HG02938 (cell line): ENCODE measurements around the gene OXSR1.
A peak's percentile ranks its signal among the peaks of the same experiment; 100 is the strongest.
"Not testable (repeated sequence)": the region's sequence is repeated elsewhere in the genome, so short reads cannot be mapped to it uniquely, and the experiment has no call there.

Source experiments
- ATAC-seq: cut with Tn5 transposase; IDR thresholded peaks from one replicate; pipeline ENCODE4 v1.9.1; 2021; ENCODE audit warnings: mild to moderate bottlenecking, moderate library complexity; ENCODE audit not compliant: unreplicated experiment

The OXSR1 gene

DNA sequence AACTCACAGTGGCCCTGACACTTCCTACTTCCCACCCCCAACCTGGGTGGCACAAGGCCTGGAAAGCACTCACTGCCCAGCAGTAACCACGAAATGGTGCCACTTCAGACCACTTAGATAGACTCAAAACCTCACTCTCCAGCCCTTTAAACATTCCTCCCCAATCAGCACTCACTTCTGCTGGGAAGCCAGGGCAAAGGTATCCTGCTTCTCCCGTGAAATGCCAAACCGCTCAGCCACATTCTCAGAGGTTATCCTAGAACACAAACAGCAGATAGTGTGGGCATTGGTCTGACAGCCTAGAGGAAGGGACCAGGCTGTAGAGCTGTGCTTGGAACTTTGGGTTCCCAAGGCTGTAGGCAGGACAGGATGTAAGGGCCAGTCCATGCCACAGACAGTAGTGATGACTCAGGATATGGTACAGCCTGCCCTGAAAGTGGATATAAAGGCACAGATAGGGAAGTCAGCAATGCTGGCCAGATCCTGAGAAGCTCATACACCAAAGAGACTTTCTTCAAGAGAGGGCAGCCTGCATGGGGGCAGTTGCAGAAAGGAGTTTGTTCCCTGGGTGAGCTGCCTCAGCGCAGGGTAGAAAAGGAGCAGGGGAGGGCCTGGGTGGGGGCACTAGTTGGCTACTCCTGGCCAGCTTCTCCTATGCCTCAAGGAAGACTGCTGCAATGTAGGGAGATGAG is 37.6 kb upstream of the OXSR1 start:
- no peak for ATAC-seq

DNA sequence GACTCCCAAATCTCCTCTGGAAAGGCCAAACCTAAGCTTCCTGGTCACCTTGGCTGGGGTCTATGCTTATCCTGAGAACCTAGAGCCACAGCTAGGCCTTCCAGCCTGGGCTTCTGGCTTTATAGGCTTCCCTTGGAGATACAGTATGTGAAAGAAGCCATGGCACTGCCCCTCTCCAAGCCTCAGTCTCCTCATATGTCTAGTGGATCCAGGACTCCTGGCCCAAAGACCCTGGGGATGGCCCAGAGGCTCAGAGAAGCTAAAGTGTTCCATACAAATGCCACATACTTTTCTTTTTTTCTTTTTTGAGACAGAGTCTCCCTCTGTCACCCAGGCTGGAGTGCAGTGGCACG is 37.1 kb upstream of the OXSR1 start:
- ATAC-seq = no peak

DNA sequence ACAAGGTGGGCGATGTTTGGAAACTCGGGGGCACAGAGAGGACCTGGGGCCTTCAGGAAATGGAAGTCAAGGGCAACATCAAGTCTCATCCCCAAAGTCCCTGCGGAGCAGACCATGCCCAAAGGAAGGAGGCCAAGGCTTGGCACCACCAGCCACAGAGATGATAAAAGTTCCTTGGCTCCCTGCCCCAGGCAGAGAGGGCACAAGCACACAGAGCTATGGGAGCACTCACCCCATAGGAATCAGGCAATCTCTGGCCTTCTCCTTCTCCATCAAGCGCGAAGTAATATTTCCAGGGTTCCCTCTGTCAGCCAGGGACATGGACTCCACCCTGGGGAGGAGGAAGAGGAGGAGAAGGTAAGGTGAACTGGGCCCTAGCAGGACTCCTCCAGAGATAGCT is 36.3 kb upstream of the OXSR1 start:
- no peak for ATAC-seq

DNA sequence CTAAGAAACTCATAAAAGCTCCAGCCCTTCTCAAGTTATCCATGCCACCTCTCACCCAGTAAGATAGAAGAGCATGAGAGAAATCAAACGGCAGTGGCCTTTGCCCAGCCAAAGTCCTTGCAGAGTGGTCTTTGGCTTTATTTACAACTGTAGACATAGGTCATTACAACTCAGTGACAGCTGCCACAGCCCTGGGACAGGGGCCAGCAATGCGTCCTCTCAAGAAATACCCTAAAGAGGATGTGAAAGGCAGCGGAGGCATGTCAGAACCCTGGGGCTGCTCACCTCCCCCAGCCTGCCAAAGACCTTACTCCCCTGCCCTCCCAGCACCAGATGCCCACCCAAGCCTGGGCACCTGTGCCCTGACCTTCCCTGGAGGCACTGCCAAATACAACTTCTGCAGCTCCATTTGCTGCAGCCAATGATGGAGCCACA is 34.7 kb upstream of the OXSR1 start:
- no peak for ATAC-seq

DNA sequence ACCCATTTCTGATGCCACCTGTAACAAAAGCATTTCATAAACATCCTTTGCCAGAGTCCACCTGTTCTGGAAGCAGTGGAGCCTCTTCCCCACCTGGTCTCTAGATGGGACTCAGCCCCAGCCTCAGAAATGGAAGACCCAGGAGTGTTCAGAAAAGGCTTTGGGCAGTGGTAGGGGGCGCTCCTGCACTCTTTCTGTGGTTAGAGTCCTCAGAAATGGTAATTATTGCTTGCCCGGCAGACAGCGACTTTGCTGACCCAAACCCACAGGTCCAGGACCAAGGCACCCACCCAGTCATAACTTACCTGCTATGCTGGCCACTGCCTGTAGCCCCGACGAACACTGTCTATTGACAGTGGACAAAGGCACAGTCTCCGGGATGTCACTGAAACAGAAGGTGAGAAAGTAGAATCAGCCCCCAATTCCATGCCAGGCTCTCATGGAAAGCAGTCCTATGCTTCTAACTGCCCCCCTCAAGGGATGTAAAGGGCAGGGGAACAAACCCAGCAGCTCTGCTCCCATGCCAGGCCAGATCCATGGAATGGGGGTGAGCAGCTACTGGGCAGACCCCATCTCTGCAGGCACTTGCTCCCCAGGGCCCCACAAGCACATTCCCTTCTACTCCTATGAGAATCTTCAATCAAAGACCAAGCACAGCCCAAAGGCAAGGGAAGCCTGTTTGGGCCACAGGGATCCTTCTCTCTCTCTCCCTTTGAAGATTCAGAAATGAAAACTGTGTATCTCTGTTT is 33.5 kb upstream of the OXSR1 start:
- ATAC-seq = no peak

DNA sequence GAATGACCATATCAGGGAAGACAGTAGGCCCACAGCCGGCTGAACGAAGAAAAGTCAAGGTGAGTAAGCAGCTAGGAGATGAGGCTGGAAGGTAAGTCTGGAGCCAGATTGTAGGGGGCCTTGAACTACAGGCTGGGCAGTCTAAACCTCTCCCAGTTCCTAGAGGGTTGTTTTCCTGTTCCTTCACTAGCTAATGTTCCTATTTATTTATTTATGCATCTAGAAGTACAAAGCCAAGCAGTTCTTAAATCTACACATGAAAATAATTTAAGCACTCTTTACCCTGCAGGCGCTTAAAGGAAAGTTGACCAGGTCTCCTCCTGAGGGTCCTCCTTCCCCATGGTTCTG is 32.2 kb upstream of the OXSR1 start:
- no peak for ATAC-seq

DNA sequence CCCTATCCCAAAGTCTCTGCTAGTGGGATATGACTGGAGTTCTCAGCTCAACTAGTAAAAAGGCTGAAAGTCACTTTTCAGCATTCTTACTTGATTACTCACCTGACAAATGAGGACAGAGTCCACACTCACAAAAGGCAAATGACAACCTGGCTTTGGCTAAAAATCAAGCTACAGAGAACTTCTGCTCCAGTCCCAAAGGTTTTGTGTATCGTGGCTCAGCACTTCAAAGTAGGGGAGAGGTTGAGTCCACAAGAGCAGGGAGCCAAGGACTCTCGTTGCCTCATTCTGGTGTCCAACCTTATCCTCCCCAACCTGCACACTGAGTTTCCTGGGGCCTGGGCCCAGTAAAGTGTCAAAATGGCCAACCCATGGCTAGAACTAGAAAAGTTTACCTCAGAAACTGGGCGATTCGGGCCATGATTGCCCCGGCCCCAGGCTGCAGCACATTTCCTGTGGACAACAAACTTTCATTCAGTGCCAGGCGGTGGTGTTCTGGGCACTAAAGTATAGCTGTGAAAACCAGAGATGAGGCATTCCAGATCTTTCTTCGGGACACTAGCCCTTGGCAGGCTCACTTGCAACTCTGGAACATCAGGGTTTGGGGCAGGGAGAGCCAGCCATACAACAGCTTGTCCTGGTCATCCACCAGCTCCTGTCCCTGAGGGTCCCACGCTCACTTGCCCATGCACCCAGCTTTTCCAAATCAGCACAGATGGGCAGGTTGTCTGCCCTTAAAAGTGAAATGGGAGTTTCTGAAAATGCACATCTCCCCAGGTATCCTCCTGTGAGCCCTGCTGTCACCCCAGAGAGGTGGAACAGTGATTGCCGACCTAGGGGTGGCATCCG is 31.6 kb upstream of the OXSR1 start:
- ATAC-seq = no peak

DNA sequence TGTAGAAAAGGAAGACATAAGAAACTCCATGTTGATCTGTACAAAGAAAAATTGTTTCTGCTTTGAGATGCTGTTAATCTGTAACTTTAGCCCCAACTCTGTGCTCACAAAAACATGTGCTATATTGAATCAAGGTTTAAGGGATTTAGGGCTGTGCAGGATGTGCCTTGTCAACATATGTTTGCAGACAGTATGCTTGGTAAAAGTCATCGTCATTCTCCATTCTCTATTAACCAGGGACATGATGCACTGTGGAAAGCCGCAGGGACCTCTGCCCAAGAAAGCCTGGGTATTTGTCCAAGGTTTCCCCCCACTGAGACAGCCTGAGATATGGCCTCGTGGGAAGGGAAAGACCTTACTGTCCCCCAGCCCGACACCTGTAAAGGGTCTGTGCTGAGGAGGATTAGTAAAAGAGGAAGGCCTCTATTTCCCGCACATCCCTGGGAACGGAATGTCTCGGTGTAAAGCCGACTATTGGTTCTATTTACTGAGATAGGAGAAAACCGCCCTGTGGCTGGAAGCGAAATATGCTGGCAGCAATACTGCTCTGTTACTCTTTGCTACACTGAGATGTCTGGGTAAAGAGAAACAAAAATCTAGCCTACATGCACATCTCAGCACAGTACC is 30.7 kb upstream of the OXSR1 start:
- not testable (repeated sequence) for ATAC-seq

DNA sequence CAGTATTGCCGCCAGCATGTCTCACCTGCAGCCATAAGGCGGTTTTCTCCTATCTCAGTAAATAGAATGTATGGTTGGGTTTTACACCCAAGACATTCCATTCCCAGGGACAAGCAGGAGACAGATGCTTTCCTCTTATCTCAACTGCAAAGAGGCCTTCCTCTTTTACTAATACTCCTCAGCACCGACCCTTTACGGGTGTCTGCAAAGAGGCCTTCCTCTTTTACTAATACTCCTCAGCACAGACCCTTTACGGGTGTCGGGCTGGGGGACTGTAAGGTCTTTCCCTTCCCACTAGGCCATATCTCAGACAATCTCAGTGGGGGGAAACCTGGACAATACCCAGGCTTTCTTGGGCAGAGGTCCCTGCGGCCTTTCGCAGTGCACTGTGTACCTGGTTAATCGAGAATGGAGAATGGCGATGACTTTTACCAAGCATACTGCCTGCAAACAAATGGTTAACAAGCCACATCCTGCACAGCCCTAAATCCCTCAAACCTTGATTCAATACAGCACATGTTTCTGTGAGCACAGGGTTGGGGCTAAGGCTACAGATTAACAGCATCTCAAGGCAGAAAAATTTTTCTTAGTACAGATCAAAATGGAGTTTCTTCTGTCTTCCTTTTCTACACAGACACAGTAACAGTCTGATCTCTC is 29.6 kb upstream of the OXSR1 start:
- ATAC-seq = not testable (repeated sequence)

DNA sequence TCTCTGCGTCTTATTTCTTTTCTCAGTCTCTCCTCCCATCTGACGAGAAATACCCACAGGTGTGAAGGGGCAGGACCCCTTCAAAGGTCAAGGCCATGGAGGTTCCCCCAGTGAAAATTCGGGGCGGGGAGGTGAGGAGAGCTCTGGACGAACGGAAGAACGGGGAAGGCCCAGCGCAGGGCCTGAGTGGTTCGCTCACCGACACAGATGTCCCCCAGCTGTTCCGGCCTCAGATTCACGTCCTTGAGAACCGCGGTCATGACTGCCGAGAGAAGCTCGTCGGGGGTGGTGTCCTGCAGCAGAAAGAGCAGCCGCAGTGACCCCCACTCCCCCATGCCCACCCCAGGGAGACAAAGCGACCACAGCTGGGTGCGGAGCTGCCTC is 29.0 kb upstream of the OXSR1 start:
- ATAC-seq = no peak

DNA sequence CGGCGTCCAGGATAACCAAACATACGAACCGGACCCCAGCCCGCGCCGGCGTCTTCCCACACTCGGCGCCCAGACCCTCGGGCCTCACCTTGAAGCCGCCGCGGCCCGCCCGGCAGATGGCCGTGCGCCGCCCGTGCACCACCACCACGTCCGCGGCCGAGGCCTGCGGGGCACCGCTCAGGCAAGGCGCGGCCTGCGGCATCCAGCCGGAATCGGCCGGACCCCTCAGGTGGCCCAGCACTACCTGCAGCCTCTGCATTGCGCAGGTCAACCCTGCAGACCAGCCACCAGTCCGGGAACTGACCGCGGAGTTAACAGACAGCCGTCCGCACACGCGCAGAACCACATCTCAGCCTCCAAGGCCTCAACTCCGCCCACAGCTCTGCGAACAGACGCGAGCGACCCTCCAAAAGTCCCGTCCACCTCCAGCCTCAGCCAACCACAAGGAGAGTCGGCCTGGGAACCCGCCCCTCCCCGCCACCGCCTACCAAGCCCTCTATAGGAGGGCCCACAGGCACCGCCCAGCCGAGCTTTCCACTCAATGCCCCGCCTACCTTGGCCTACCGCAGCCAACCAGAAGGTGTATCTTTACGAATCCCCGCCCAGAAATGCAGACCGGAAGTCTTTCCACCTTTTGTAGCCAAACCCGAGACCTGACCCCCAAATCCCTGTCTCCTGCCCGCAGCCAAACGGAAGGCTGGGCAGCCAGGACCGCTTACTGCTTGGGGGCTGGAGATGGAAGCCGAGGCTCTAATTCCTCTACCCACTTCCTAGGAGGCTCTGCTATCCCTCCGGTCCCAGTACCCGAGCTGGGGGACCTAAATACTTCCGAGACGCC is 28.3 kb upstream of the OXSR1 start, which contains the start of gene ACAA1:
Gene ACAA1 (minus strand): TSS at position 351 of the 838 bp plus-strand sequence. CDS start 92 bp downstream, at position 259.
- ATAC-seq = peak; percentile 87

DNA sequence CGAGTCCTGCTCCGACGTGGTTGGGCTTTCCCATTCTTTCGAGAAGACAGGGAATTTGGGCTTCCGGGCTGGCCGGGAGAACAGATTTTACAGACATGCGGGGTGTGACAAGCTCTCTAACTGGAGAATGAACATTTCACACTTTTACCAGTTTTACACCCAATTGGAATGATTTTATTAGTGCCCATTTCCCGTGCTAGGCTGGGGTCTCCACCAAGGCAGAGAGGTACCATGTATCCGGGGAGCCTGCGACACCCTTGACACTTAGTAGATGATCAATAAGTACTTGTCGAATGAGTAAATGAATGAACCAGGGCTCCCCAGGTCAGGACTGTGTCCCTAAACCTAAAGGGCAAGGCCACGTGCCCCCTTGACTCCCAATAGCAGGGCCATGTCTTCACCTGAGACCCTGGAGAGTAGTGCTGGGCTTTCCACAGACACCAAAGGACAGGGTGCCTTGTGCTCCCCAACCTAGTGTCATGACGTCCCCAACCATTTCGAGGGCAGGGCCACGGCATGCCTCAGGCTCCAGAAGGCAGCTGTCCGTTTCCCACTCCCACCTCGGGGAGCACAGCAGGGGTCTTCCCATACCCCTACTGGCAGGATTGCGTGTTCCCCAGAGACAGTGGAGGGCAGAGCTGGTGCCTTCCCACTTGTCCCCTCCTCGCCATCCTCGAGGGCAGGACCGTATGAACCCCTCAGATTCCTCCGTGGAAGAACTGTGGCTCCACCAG is 27.6 kb upstream of the OXSR1 start:
- no peak for ATAC-seq

DNA sequence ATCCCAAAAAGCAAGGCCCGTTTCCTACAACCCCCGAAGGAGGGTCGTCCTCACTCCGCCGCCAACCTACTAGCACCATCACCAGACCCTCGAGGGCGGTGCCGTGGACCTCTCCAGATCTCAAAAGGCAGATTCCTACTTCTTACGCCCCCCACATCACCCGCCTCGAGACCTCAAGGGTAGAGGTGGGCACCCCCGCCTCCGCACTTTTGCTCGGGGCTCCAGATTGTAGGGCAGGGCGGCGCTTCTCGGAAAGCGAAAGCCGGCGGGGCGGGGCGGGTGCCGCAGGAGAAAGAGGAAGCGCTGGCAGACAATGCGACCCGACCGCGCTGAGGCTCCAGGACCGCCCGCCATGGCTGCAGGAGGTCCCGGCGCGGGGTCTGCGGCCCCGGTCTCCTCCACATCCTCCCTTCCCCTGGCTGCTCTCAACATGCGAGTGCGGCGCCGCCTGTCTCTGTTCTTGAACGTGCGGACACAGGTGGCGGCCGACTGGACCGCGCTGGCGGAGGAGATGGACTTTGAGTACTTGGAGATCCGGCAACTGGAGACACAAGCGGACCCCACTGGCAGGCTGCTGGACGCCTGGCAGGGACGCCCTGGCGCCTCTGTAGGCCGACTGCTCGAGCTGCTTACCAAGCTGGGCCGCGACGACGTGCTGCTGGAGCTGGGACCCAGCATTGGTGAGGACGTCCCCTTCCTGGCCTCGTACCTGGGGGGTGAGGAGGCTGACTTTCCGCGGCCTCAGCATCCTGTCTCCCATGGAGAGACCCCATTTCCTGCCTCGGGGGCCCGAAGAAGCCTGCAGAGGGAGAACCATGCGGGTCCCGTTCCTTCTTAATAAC is 26.8 kb upstream of the OXSR1 start, which contains the start of gene MYD88:
Gene MYD88 (plus strand): TSS at position 313 of the 842 bp plus-strand sequence. CDS start 40 bp downstream, at position 353.
- ATAC-seq = peak; percentile 26

DNA sequence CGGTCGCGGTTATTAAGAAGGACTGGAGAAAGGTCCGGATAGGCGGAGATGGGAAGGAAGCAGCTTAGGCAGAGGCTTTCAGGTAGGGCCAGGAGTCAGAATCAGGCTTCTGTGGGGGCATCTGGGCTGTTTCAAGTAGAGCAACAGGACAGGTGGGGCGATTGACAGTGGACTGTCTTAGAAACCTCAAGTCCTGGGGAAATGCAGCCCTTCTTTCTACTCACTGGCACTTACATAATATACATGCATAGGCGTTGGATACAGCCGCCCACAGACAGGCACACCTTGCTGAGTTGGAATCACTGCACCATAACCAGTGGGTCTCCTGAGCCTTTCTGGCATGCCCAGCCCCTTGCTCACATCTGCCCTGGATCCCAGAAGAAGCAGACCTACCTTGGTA is 26.1 kb upstream of the OXSR1 start:
- no peak for ATAC-seq

DNA sequence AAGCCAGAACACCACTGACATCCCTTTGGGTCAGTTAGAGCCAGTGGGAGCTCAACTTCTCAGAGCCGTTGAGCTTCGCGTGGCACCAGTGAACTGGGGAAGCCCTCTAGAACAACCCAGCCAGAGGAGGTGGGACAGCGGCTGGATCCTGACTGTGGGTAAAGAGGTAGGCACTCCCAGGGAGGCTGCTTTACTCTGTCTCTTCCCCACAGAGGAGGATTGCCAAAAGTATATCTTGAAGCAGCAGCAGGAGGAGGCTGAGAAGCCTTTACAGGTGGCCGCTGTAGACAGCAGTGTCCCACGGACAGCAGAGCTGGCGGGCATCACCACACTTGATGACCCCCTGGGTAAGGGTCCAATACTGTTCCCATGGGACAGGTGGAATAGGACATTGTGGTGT is 25.7 kb upstream of the OXSR1 start:
- no peak for ATAC-seq

DNA sequence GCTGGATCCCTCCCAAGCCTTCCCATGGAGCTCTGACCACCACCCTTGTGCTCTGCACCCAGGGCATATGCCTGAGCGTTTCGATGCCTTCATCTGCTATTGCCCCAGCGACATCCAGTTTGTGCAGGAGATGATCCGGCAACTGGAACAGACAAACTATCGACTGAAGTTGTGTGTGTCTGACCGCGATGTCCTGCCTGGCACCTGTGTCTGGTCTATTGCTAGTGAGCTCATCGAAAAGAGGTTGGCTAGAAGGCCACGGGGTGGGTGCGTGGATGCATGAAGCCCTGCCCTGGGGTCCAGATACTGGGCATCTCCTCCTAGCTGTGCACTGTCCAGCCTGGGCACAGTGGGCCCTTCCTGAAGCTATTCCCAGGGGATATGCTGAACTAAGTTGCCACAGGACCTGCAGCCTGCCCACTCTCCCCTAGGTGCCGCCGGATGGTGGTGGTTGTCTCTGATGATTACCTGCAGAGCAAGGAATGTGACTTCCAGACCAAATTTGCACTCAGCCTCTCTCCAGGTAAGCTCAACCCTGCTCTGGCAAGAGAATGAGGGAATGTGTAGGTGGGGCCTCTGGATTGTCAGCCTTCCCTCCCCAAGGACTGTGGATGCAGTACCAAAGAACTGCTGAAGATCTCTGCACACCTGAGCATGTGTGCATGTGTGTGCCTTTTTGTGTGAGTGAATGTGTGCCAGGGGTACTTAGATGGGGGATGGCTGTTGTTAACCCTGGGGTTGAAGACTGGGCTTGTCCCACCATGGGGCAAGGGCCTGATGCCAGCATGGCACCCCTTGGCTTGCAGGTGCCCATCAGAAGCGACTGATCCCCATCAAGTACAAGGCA is 24.8 kb upstream of the OXSR1 start:
- no peak for ATAC-seq
